HepG2 (cell line): Measurements from ENCODE around the gene SPECC1L. TPM values are rescaled to one million over a fixed set of nuclear protein-coding genes. Genes with fewer than 3 reads are reported as not detected.

Source experiments
- ATAC-seq: fragments of 200-7000 bp; cut with Tn5 transposase; 3 replicates; pipeline ENCODE4 v1.9.1; 2020; ENCODE audit warnings: mild to moderate bottlenecking, moderate library complexity
- BruUV-seq: library from RNA; stranded (reverse); fragments of 400-500 nt; replicated peaks from 2 replicates; lab custom pipeline; 2021; lab: Mats Ljungman, UMichigan
- CTCF ChIA-PET: fragments of 300-600 bp; formaldehyde crosslinking; extraction: SDS; loops from one replicate; lab custom pipeline; 2021; ENCODE audit warnings: low total read pairs, inconsistent platforms, low intra/inter-chr PET ratio; lab: Yijun Ruan, JAX
- POLR2A ChIA-PET: fragments of 350-600 bp; sonication (Branson Sonifier 250); formaldehyde crosslinking; loops from one replicate; lab custom pipeline; 2020; ENCODE audit warnings: antibody characterized with exemption, inconsistent platforms; lab: Yijun Ruan, JAX
- DNase-seq: peaks from one replicate; pipeline ENCODE4 v3.0.0-alpha.2; 2015; ENCODE audit warnings: low spot score
- FAIRE-seq: peaks from 3 replicates; lab custom pipeline; 2011; peaks lifted over from hg19 to GRCh38; lab: Jason Lieb, UNC
- H2AFZ ChIP-seq: one replicate; pipeline ENCODE4 v1.6.1; 2011; ENCODE audit warnings: low read length, inconsistent platforms
- H3K27ac ChIP-seq: fragments of 300-600 bp; 3 replicates; pipeline ENCODE4 v1.8.0; 2011; ENCODE audit warnings: mixed run types, mild to moderate bottlenecking, mixed read lengths, low read length, inconsistent platforms; ENCODE audit not compliant: insufficient read depth; ENCODE audit errors: extremely low read length
- H3K27me3 ChIP-seq, 2 experiments: fragments of 200-600 bp in 1 of 2; 2 replicates in 1 of 2; 3 replicates in 1 of 2; pipeline versions ENCODE4 v1.6.0 to v1.8.0; 2011; ENCODE audit warnings: low read length in 2 of 2, mild to moderate bottlenecking in 2 of 2, moderate library complexity in 2 of 2, inconsistent platforms in 1 of 2; ENCODE audit not compliant: insufficient read depth in 2 of 2, control insufficient read depth in 1 of 2
- H3K36me3 ChIP-seq, 2 experiments: fragments of 200-600 bp in 1 of 2; replicated peaks in 1 of 2; 2 replicates in 1 of 2; 3 replicates in 1 of 2; pipeline versions ENCODE4 v1.5.1 to v1.8.0; 2011; ENCODE audit warnings: low read length in 2 of 2, inconsistent platforms in 1 of 2; ENCODE audit not compliant: insufficient read depth in 2 of 2, control insufficient read depth in 1 of 2
- H3K4me1 ChIP-seq: 2 replicates; pipeline ENCODE4 v1.5.1; 2012; ENCODE audit warnings: low read length, inconsistent platforms; ENCODE audit not compliant: insufficient read depth
- H3K4me2 ChIP-seq: 2 replicates; pipeline ENCODE4 v1.6.0; 2011; ENCODE audit warnings: low read depth, low read length, inconsistent platforms
- H3K4me3 ChIP-seq, 3 experiments: fragments of 200-600 bp in 1 of 3; sonication (generic), shearing (Covaris generic) in 1 of 3; replicated peaks in 1 of 3; 2 replicates each; pipeline ENCODE4 v1.5.1; 2011 to 2016; ENCODE audit warnings: low read length in 3 of 3, inconsistent platforms in 2 of 3, low read depth in 2 of 3, mild to moderate bottlenecking in 2 of 3, control low read depth in 1 of 3, mixed read lengths in 1 of 3; ENCODE audit not compliant: insufficient read depth in 1 of 3
- H3K79me2 ChIP-seq: one replicate; pipeline ENCODE4 v1.6.1; 2011; ENCODE audit warnings: low read length, inconsistent platforms; ENCODE audit not compliant: insufficient read depth
- H3K9ac ChIP-seq: 2 replicates; pipeline ENCODE4 v1.6.0; 2011; ENCODE audit warnings: mild to moderate bottlenecking, low read depth, low read length, inconsistent platforms; ENCODE audit not compliant: insufficient read depth
- H3K9me3 ChIP-seq: 2 replicates; pipeline ENCODE4 v1.5.1; 2012; ENCODE audit warnings: mild to moderate bottlenecking, low read length
- H4K20me1 ChIP-seq: 2 replicates; pipeline ENCODE4 v1.6.0; 2011; ENCODE audit warnings: inconsistent platforms, mild to moderate bottlenecking, low read length, moderate library complexity; ENCODE audit not compliant: insufficient read depth
- AGO2 ChIP-seq: fragments of 200-400 bp; formaldehyde crosslinking; optimal IDR thresholded peaks from 2 replicates; pipeline ENCODE3; 2017; ENCODE audit warnings: mild to moderate bottlenecking, low read depth, low read length, moderate library complexity
- ARID3A ChIP-seq: IDR thresholded peaks from 2 replicates; pipeline ENCODE4 v1.6.1; 2012; ENCODE audit warnings: low read depth, low read length, improper control_type of control experiment
- ATAD3A ChIP-seq: sonication (generic); formaldehyde crosslinking; IDR thresholded peaks from 2 replicates; pipeline ENCODE4 v1.4.0; 2020; ENCODE audit warnings: missing genetic modification reagents
- DNMT1 ChIP-seq: sonication (generic); formaldehyde crosslinking; IDR thresholded peaks from 2 replicates; pipeline ENCODE4 v1.5.1; 2020; ENCODE audit warnings: mild to moderate bottlenecking, missing genetic modification reagents
- ELF3 ChIP-seq: IDR thresholded peaks from 2 replicates; pipeline ENCODE4 v1.6.1; 2016; ENCODE audit warnings: missing genetic modification reagents, missing compliant biosample characterization
- FIP1L1 ChIP-seq: fragments of 200-400 bp; formaldehyde crosslinking; IDR thresholded peaks from 2 replicates; pipeline ENCODE4 v1.6.1; 2018; ENCODE audit warnings: low read depth, mild to moderate bottlenecking, low read length, moderate library complexity, borderline replicate concordance; ENCODE audit not compliant: insufficient read depth
- GLMP ChIP-seq: sonication (generic); formaldehyde crosslinking; IDR thresholded peaks from 2 replicates; pipeline ENCODE4 v1.9.0; 2021; ENCODE audit warnings: missing genetic modification reagents, mild to moderate bottlenecking, borderline replicate concordance
- HOMEZ ChIP-seq: IDR thresholded peaks from 2 replicates; pipeline ENCODE4 v1.6.1; 2016; ENCODE audit warnings: low read depth
- IRF9 ChIP-seq: sonication (generic); formaldehyde crosslinking; IDR thresholded peaks from 2 replicates; pipeline ENCODE4 v1.8.0; 2022; ENCODE audit warnings: missing genetic modification reagents, mild to moderate bottlenecking, borderline replicate concordance
- KDM1A ChIP-seq: IDR thresholded peaks from 2 replicates; pipeline ENCODE4 v1.6.1; 2016; ENCODE audit warnings: missing compliant biosample characterization
- KDM3A ChIP-seq: IDR thresholded peaks from 2 replicates; pipeline ENCODE4 v1.6.1; 2018; ENCODE audit warnings: low read depth, missing compliant biosample characterization
- NONO ChIP-seq, 2 experiments: fragments of 450-650 bp in 1 of 2; sonication (generic) in 1 of 2; formaldehyde crosslinking in 1 of 2; IDR thresholded peaks in 1 of 2; conservative IDR thresholded peaks in 1 of 2; 2 replicates each; pipeline versions ENCODE4 v1.6.1 to v1.8.0; 2017 to 2022; ENCODE audit warnings: mild to moderate bottlenecking in 1 of 2, missing genetic modification reagents in 1 of 2, moderate library complexity in 1 of 2
- PAF1 ChIP-seq: IDR thresholded peaks from 2 replicates; pipeline ENCODE4 v1.6.1; 2016; ENCODE audit warnings: missing genetic modification reagents, missing compliant biosample characterization
- PITX1 ChIP-seq: sonication (generic); formaldehyde crosslinking; IDR thresholded peaks from 2 replicates; pipeline ENCODE4 v1.5.1; 2020; ENCODE audit warnings: mild to moderate bottlenecking, missing genetic modification reagents
- RAD51 ChIP-seq: fragments of 450-650 bp; IDR thresholded peaks from 2 replicates; pipeline ENCODE4 v1.6.1; 2016; ENCODE audit warnings: borderline replicate concordance
- SCMH1 ChIP-seq: sonication (generic); formaldehyde crosslinking; IDR thresholded peaks from 2 replicates; pipeline ENCODE4 v1.9.0; 2021; ENCODE audit warnings: missing genetic modification reagents, mild to moderate bottlenecking, borderline replicate concordance
- ZBTB3 ChIP-seq: sonication (generic); formaldehyde crosslinking; IDR thresholded peaks from 2 replicates; pipeline ENCODE4 v1.4.0; 2020; ENCODE audit warnings: low read depth, mild to moderate bottlenecking, moderate library complexity, missing genetic modification reagents, borderline replicate concordance
- ZFP36 ChIP-seq: fragments of 150-350 bp; IDR thresholded peaks from 2 replicates; pipeline ENCODE4 v1.6.1; 2018; ENCODE audit warnings: borderline replicate concordance, low read length, low read depth; ENCODE audit not compliant: partially characterized antibody
- ZNF224 ChIP-seq: sonication (generic); formaldehyde crosslinking; IDR thresholded peaks from 2 replicates; pipeline ENCODE4 v1.5.0; 2020; ENCODE audit warnings: mild to moderate bottlenecking, missing genetic modification reagents
- ZNF256 ChIP-seq: sonication (generic); formaldehyde crosslinking; conservative IDR thresholded peaks from 2 replicates; pipeline ENCODE4 v1.4.0; 2020; ENCODE audit warnings: missing genetic modification reagents
- WGBS: methylation state at CpG from one replicate; pipeline ENCODE4 v1.1.6; 2017; ENCODE audit warnings: low lambda C conversion rate; 5-methylcytosine and 5-hydroxymethylcytosine counted together
- in situ Hi-C: cut with HindIII; loops from 2 replicates; pipeline ENCODE4 v1.10.0; 2017; ENCODE audit warnings: low pct_unique_long_range_greater_than_20kb; ENCODE audit not compliant: extremely low pct_ligation_motif_present
- intact Hi-C: fragments of 100-400 bp; cut with micrococcal nuclease; formaldehyde crosslinking; loops from one replicate; pipeline ENCODE4 v1.10.0; 2022; ENCODE audit not compliant: unreplicated experiment
- polyA plus RNA-seq, 8 experiments: library from polyadenylated mRNA; depleted of rRNA in 3 of 8; stranded (reverse) in 7 of 8; unstranded in 1 of 8; fragments of >200 nt; fragmentation: Illumina TruSeq in 4 of 8; extraction: Trizol in 4 of 8; gene quantifications; 2 replicates each; pipeline versions ENCODE4 v1.2.1 to v1.2.3, GENCODE V29; 2011 to 2016; ENCODE audit warnings: low read depth in 4 of 8, missing spikeins in 1 of 8, mixed read lengths in 1 of 8; ENCODE audit not compliant: insufficient read depth in 1 of 8
- total RNA-seq, 5 experiments: library from RNA; depleted of rRNA; stranded (reverse); fragments of >200 nt; fragmentation: Illumina TruSeq; extraction: Trizol; gene quantifications; 2 replicates each; pipeline ENCODE4 v1.2.3, GENCODE V29; 2016; ENCODE audit warnings: low read depth in 1 of 5

SPECC1L gene
- total and polyA plus RNA-seq, 2 of the 13 experiments (the other 11 are each of a cell fraction or from before 2014, with no cell fraction given): 14.1 to 30.3 TPM

- ChIA-PET CTCF (no interaction called here), POLR2A (interaction anchor here (0.8 kb wide), 1 partner anchor 135 kb away, joined by 3 read pairs; no protein-coding TSS in a partner anchor)
- Histone ChIP-seq H3K27ac (peak overlapping the region; percentile 89), H3K79me2 (peaks cover 48% of the 10 kb centered on the region), H3K9me3 (no peaks in the 10 kb centered on the region), H3K4me1 (peaks cover 61% of the 10 kb centered on the region), H4K20me1 (peaks cover 3% of the 10 kb centered on the region; the same call in 1 of the 2 replicates), H3K9ac (peak overlapping the region; percentile 93), H2AFZ (no peak overlapping the region), H3K4me3 (peak overlapping the region; percentile 89 to 94 (median 89)), H3K4me2 (peak overlapping the region; percentile 89), H3K27me3 (no peaks in the 10 kb centered on the region; a peak in 1 of 5 replicates), H3K36me3 (peaks cover 0 to 3% of the 10 kb centered on the region in 2 experiments; a peak in 1 of 5 replicates)
- intact Hi-C loops: loop anchor here (10.0 kb wide), 1 partner anchor 233 kb away; no protein-coding TSS in a partner anchor
- in situ Hi-C loops: no loop called here
- WGBS: under 1% methylated on average over 23 of the region's 25 CpGs
- no peak for DNase-seq
- FAIRE-seq: no peak
- BruUV-seq: no TSS peak
- no peak for ATAC-seq
- TF ChIP-seq ZBTB3 (CRISPR knock-in tag): 0 out of 2 replicates have a peak, but pooled peaks have one; percentile 4
- TF ChIP-seq ELF3 (CRISPR knock-in tag): no peak
- TF ChIP-seq DNMT1 (CRISPR knock-in tag): 0 out of 2 replicates have a peak, but pooled peaks have one; percentile 3
- no peak for TF ChIP-seq PITX1 (CRISPR knock-in tag)
- 0 out of 2 replicates have a peak, but pooled peaks have one; percentile 44 for TF ChIP-seq KDM3A (CRISPR knock-in tag)
- TF ChIP-seq PAF1 (CRISPR knock-in tag): no peak
- TF ChIP-seq AGO2: peak; percentile 44
- TF ChIP-seq RAD51: no peak
- TF ChIP-seq NONO (IDR thresholded peaks at IDR 0.05): no peak
- TF ChIP-seq NONO (CRISPR knock-in tag; conservative IDR thresholded peaks at IDR 0.05): 0 out of 2 replicates have a peak, but pooled peaks have one; percentile 2
- TF ChIP-seq ZNF224 (CRISPR knock-in tag): no peak
- TF ChIP-seq KDM1A (CRISPR knock-in tag): no peak
- no peak for TF ChIP-seq ATAD3A (CRISPR knock-in tag)
- no peak for TF ChIP-seq GLMP
- TF ChIP-seq FIP1L1: no peak
- no peak for TF ChIP-seq ARID3A
- no peak for TF ChIP-seq SCMH1 (CRISPR knock-in tag)
- no peak for TF ChIP-seq IRF9 (CRISPR knock-in tag)
- TF ChIP-seq HOMEZ (CRISPR knock-in tag): no peak
- no peak for TF ChIP-seq ZFP36
- TF ChIP-seq ZNF256: no peak
These were observed 789 bp downstream of the SPECC1L start for GRCh38 chr22:24271386-24271854.
